Mesenchymal stem cell (in vitro differentiated cells and primary cell): ENCODE measurements around the gene FZD7.

Experiments
- DNase-seq: peaks from one replicate; pipeline ENCODE4 v3.0.0-alpha.2; 2013
- H2AFZ ChIP-seq: one replicate; pipeline ENCODE4 v1.6.1; 2013; ENCODE audit warnings: low read depth, mild to moderate bottlenecking, control low read depth, inconsistent platforms, low read length, moderate library complexity
- H2AK5ac ChIP-seq: 2 replicates; pipeline ENCODE4 v1.6.1; 2013; ENCODE audit warnings: low read length, moderate library complexity, mild to moderate bottlenecking, inconsistent platforms; ENCODE audit not compliant: severe bottlenecking
- H2BK120ac ChIP-seq: one replicate; pipeline ENCODE4 v1.6.1; 2013; ENCODE audit warnings: low read depth, mild to moderate bottlenecking, inconsistent platforms, low read length, moderate library complexity
- H2BK12ac ChIP-seq, 2 experiments: one replicate each; pipeline ENCODE4 v1.6.1; 2013; ENCODE audit warnings: inconsistent platforms in 2 of 2, low read length in 2 of 2, mild to moderate bottlenecking in 2 of 2, moderate library complexity in 2 of 2, control low read depth in 1 of 2
- H2BK15ac ChIP-seq: one replicate; pipeline ENCODE4 v1.6.1; 2013; ENCODE audit warnings: mild to moderate bottlenecking, low read depth, inconsistent platforms; ENCODE audit not compliant: poor library complexity, severe bottlenecking
- H2BK5ac ChIP-seq: 2 replicates; pipeline ENCODE4 v1.6.1; 2013; ENCODE audit warnings: low read depth, mild to moderate bottlenecking, low read length, control low read depth, inconsistent platforms; ENCODE audit not compliant: poor library complexity, severe bottlenecking
- H3K14ac ChIP-seq, 2 experiments: one replicate each; pipeline ENCODE4 v1.6.1; 2013; ENCODE audit warnings: inconsistent platforms in 2 of 2, low read length in 2 of 2, control low read depth in 1 of 2, mild to moderate bottlenecking in 1 of 2, moderate library complexity in 1 of 2
- H3K18ac ChIP-seq, 2 experiments: one replicate each; pipeline ENCODE4 v1.6.1; 2013; ENCODE audit warnings: inconsistent platforms in 2 of 2, low read length in 2 of 2, control low read depth in 1 of 2, low read depth in 1 of 2, mild to moderate bottlenecking in 1 of 2
- H3K23ac ChIP-seq, 2 experiments: one replicate each; pipeline ENCODE4 v1.6.1; 2013; ENCODE audit warnings: inconsistent platforms in 2 of 2, low read length in 2 of 2, mild to moderate bottlenecking in 2 of 2, moderate library complexity in 2 of 2, control low read depth in 1 of 2
- H3K27ac ChIP-seq: 2 replicates; pipeline ENCODE4 v1.5.1; 2013; ENCODE audit warnings: mild to moderate bottlenecking, moderate library complexity, low read length, control low read depth, inconsistent platforms; ENCODE audit not compliant: poor library complexity, severe bottlenecking
- H3K27me3 ChIP-seq, 2 experiments: 2 replicates each; pipeline versions ENCODE4 v1.6.1 to v1.7.0; 2013; ENCODE audit warnings: low read length in 2 of 2, mild to moderate bottlenecking in 2 of 2, moderate library complexity in 2 of 2, control low read depth in 1 of 2, inconsistent platforms in 1 of 2; ENCODE audit not compliant: control insufficient read depth in 1 of 2, insufficient read depth in 1 of 2
- H3K36me3 ChIP-seq, 2 experiments: 2 replicates each; pipeline versions ENCODE4 v1.6.1 to v1.7.0; 2013; ENCODE audit warnings: low read length in 2 of 2, control low read depth in 1 of 2, inconsistent platforms in 1 of 2, low read depth in 1 of 2, mild to moderate bottlenecking in 1 of 2; ENCODE audit not compliant: insufficient read depth in 2 of 2, control insufficient read depth in 1 of 2
- H3K4ac ChIP-seq, 2 experiments: one replicate each; pipeline ENCODE4 v1.6.1; 2013; ENCODE audit warnings: inconsistent platforms in 2 of 2, low read length in 2 of 2, mild to moderate bottlenecking in 2 of 2, moderate library complexity in 2 of 2, control low read depth in 1 of 2, low read depth in 1 of 2
- H3K4me1 ChIP-seq: 2 replicates; pipeline ENCODE4 v1.6.1; 2013; ENCODE audit warnings: low read depth, low read length, control low read depth; ENCODE audit not compliant: control insufficient read depth, insufficient read depth
- H3K4me2 ChIP-seq: 2 replicates; pipeline ENCODE4 v1.6.1; 2013; ENCODE audit warnings: low read length, mild to moderate bottlenecking, inconsistent platforms; ENCODE audit not compliant: poor library complexity, severe bottlenecking
- H3K4me3 ChIP-seq, 2 experiments: 2 replicates each; pipeline versions ENCODE4 v1.5.1 to v1.7.0; 2013; ENCODE audit warnings: low read length in 2 of 2, mild to moderate bottlenecking in 2 of 2, control low read depth in 1 of 2, low read depth in 1 of 2; ENCODE audit not compliant: insufficient read depth in 1 of 2
- H3K79me1 ChIP-seq: replicated peaks from 2 replicates; pipeline ENCODE4 v1.6.1; 2013; ENCODE audit warnings: mild to moderate bottlenecking, control low read depth, low read length, inconsistent platforms; ENCODE audit not compliant: poor library complexity, severe bottlenecking
- H3K9ac ChIP-seq: 2 replicates; pipeline ENCODE4 v1.7.0; 2013; ENCODE audit warnings: mild to moderate bottlenecking, low read length, moderate library complexity
- H3K9me3 ChIP-seq: 2 replicates; pipeline ENCODE4 v1.7.0; 2013; ENCODE audit warnings: mild to moderate bottlenecking, low read length; ENCODE audit not compliant: control insufficient read depth
- H4K8ac ChIP-seq: one replicate; pipeline ENCODE4 v1.6.1; 2013; ENCODE audit warnings: inconsistent platforms, mild to moderate bottlenecking, low read length, moderate library complexity
- H4K91ac ChIP-seq: one replicate; pipeline ENCODE4 v1.6.1; 2013; ENCODE audit warnings: mild to moderate bottlenecking, low read length, inconsistent platforms
- WGBS: methylation state at CpG from one replicate; pipeline ENCODE4 v1.1.7; 2013; ENCODE audit warnings: mixed read lengths; 5-methylcytosine and 5-hydroxymethylcytosine counted together

Gene FZD7

GRCh38 chr2:202044777-202045176, 11.1 kb downstream of the FZD7 start:
- Histone ChIP-seq H3K9me3 (no peaks in the 10 kb centered on the region), H2BK12ac (no peak overlapping the region), H3K4me2 (no peak overlapping the region), H4K8ac (no peak overlapping the region), H3K27ac (no peak overlapping the region), H2AFZ (no peak overlapping the region), H2AK5ac (no peak overlapping the region), H3K18ac (no peak overlapping the region), H3K36me3 (no peaks in the 10 kb centered on the region), H3K4ac (no peak overlapping the region), H3K23ac (no peak overlapping the region), H4K91ac (no peak overlapping the region), H2BK5ac (no peak overlapping the region), H3K14ac (no peak overlapping the region), H3K27me3 (peaks cover 0 to 11% of the 10 kb centered on the region in 2 experiments), H3K9ac (no peak overlapping the region), H2BK15ac (no peak overlapping the region), H3K4me1 (peaks cover under 1% of the 10 kb centered on the region), H2BK120ac (no peak overlapping the region), H3K79me1 (peaks cover under 1% of the 10 kb centered on the region), H3K4me3 (no peak overlapping the region)
- no peak for DNase-seq

- Histone ChIP-seq H3K23ac (no peak overlapping the region), H3K27me3 (peaks cover 0 to 11% of the 10 kb centered on the region in 2 experiments), H3K18ac (no peak overlapping the region), H4K91ac (no peak overlapping the region), H2BK120ac (no peak overlapping the region), H2BK12ac (no peak overlapping the region), H2BK5ac (no peak overlapping the region), H2AK5ac (no peak overlapping the region), H3K14ac (no peak overlapping the region), H3K4me1 (no peaks in the 10 kb centered on the region), H3K9ac (no peak overlapping the region), H3K36me3 (no peaks in the 10 kb centered on the region), H2BK15ac (no peak overlapping the region), H3K4me3 (no peak overlapping the region), H4K8ac (no peak overlapping the region), H3K9me3 (no peaks in the 10 kb centered on the region), H3K27ac (no peak overlapping the region), H3K79me1 (no peaks in the 10 kb centered on the region), H2AFZ (no peak overlapping the region), H3K4ac (no peak overlapping the region), H3K4me2 (no peak overlapping the region)
- 91% methylated on average over 7 of the region's 7 CpGs for WGBS
- DNase-seq, result no peak
Measured at GRCh38 chr2:202046572-202046971, 12.9 kb downstream of the FZD7 start.

GRCh38 chr2:202049092-202049728, 15.6 kb downstream of the FZD7 start:
- Histone ChIP-seq H3K4me3 (no peak overlapping the region), H2BK5ac (no peak overlapping the region), H2BK120ac (no peak overlapping the region), H3K14ac (no peak overlapping the region), H4K8ac (no peak overlapping the region), H3K4ac (no peak overlapping the region), H3K18ac (no peak overlapping the region), H2BK15ac (no peak overlapping the region), H3K27me3 (peaks cover 0 to 14% of the 10 kb centered on the region in 2 experiments), H3K27ac (no peak overlapping the region), H3K4me2 (no peak overlapping the region), H3K9ac (no peak overlapping the region), H3K9me3 (no peaks in the 10 kb centered on the region), H2AK5ac (no peak overlapping the region), H3K79me1 (no peaks in the 10 kb centered on the region), H3K36me3 (no peaks in the 10 kb centered on the region), H2AFZ (no peak overlapping the region), H3K4me1 (peaks cover 2% of the 10 kb centered on the region), H2BK12ac (no peak overlapping the region), H3K23ac (no peak overlapping the region), H4K91ac (no peak overlapping the region)
- DNase-seq, result no peak
- 100% methylated on average over 2 of the region's 2 CpGs for WGBS

GRCh38 chr2:202049840-202050239, 16.2 kb downstream of the FZD7 start:
- H2BK120ac ChIP-seq, result no peak overlapping the region
- no peak for DNase-seq
- H3K4me2 ChIP-seq, result no peak overlapping the region
- no peaks in the 10 kb centered on the region for H3K36me3 ChIP-seq
- H4K91ac ChIP-seq, result no peak overlapping the region
- H3K79me1 ChIP-seq, result no peaks in the 10 kb centered on the region
- H3K14ac ChIP-seq, result no peak overlapping the region
- H3K4me1 ChIP-seq, result peaks cover 2% of the 10 kb centered on the region
- H2BK5ac ChIP-seq, result no peak overlapping the region
- no peak overlapping the region for H3K9ac ChIP-seq
- H3K23ac ChIP-seq, result no peak overlapping the region
- no peak overlapping the region for H3K18ac ChIP-seq
- 100% methylated on average over 1 of the region's 1 CpG for WGBS
- H2AK5ac ChIP-seq, result no peak overlapping the region
- H3K4ac ChIP-seq, result no peak overlapping the region
- no peak overlapping the region for H2BK15ac ChIP-seq
- H2AFZ ChIP-seq, result no peak overlapping the region
- no peak overlapping the region for H3K4me3 ChIP-seq
- H3K27me3 ChIP-seq, result peaks cover 3 to 21% of the 10 kb centered on the region in 2 experiments
- no peak overlapping the region for H2BK12ac ChIP-seq
- no peaks in the 10 kb centered on the region for H3K9me3 ChIP-seq
- no peak overlapping the region for H4K8ac ChIP-seq
- no peak overlapping the region for H3K27ac ChIP-seq
